ENCODE results near the gene POLR1A. TPM values are rescaled to one million over a fixed set of nuclear protein-coding genes. Genes with fewer than 3 reads are reported as not detected.

POLR1A gene
- total RNA-seq, 4 donors from 2014 or later = 13.3 to 22.4 (median 16.6) TPM

DNA sequence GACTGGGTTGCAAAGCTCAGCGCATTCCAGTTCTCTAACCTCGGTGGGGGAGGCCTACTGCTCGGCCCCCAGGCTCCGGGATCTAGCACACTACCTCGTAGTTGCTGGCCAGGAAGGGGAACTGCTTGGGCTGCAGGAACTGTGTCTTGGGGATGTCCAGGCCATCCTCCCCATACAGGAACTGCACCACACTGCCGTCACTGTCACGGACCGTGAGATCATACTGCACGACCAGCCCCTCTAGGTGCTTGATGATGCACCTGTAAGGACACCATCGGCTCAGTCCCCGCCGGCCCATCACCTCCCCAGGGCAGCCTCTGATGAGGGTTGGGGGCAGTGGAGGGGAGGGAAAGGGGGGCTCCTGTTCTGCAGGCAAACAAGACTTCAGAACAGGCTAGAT lies 61.6 kb downstream of the POLR1A start:
- Histone ChIP-seq H3K27ac (replicated peaks in 1 of 4) (no peak overlapping the region), H3K36me3 (peaks cover 53 to 96% (median 91%) of the 10 kb centered on the region in 4 donors), H3K27me3 (no peaks in the 10 kb centered on the region), H3K4me3 (no peak overlapping the region), H3K4me1 (peaks cover 0 to 16% (median 14%) of the 10 kb centered on the region in 4 donors), H3K9me3 (no peaks in the 10 kb centered on the region)
- no peak for TF ChIP-seq POLR2A (IDR thresholded peaks at IDR 0.05; ENCODE audit: low read depth)
- no peak for TF ChIP-seq EP300 (IDR thresholded peaks at IDR 0.05)
- TF ChIP-seq POLR2AphosphoS5 (IDR thresholded peaks at IDR 0.05) = no peak
- TF ChIP-seq, protein P1, sequence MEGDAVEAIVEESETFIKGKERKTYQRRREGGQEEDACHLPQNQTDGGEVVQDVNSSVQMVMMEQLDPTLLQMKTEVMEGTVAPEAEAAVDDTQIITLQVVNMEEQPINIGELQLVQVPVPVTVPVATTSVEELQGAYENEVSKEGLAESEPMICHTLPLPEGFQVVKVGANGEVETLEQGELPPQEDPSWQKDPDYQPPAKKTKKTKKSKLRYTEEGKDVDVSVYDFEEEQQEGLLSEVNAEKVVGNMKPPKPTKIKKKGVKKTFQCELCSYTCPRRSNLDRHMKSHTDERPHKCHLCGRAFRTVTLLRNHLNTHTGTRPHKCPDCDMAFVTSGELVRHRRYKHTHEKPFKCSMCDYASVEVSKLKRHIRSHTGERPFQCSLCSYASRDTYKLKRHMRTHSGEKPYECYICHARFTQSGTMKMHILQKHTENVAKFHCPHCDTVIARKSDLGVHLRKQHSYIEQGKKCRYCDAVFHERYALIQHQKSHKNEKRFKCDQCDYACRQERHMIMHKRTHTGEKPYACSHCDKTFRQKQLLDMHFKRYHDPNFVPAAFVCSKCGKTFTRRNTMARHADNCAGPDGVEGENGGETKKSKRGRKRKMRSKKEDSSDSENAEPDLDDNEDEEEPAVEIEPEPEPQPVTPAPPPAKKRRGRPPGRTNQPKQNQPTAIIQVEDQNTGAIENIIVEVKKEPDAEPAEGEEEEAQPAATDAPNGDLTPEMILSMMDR (IDR thresholded peaks at IDR 0.05) = no peak
- intact Hi-C loops (cut with DNase I) = no loop called here
- 92% methylated on average over 10 of the region's 12 CpGs for WGBS
- DNase-seq (ENCODE audit: extremely low spot score) = no peak

DNA sequence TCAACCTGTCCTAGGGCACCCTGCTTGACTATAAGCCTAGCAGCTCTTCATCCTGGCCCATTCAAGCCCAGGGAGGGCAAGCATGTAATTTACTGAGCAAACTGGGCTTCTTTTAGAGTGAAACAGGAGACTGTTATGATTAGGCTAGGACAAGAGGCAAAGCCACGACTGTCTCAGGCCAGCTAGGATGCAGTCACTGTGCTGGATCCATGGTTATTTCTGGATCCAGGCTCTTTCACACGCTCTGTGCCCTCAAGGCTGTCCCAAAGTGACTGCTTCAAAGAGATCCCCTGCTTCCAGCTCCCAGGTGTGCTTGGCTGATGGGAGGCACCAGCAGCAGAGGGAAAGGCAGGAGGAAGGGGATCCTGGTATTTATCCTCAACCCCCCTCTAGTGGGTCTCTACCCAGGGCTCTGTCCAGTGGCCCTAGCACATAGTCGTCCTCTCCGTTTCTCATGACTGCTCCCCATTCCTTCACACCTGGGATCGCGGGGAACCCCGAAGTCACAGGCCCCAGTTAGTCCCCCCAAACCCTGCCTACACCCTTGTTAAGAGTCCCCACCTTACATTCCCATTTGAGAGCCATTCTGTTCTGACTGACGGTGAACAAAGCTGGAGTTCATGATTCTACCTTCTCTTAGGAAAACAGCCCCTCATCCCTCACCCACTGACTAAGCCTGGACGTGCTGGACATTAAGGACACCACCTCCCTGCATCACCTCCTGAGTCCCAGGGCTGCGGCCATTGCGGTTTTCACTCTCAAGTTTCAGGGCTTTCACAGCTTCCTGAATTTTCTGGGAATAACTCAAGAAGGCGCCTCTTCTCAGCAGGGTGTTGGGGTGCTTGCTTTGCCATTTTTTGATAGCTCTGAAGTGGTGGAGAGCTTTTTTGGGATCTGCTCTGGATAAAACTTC lies 63.2 kb downstream of the POLR1A start:
- Histone ChIP-seq H3K27me3 (no peaks in the 10 kb centered on the region), H3K9me3 (no peaks in the 10 kb centered on the region), H3K27ac (replicated peaks in 1 of 4) (no peak overlapping the region), H3K36me3 (peaks cover 60 to 91% (median 83%) of the 10 kb centered on the region in 4 donors), H3K4me1 (peaks cover 14 to 22% (median 20%) of the 10 kb centered on the region in 4 donors), H3K4me3 (no peak overlapping the region)
- intact Hi-C loops (cut with DNase I) = no loop called here
- no peak for DNase-seq (ENCODE audit: extremely low spot score)
- TF ChIP-seq EP300 (IDR thresholded peaks at IDR 0.05) (no peak), POLR2AphosphoS5 (IDR thresholded peaks at IDR 0.05) (no peak), POLR2A (IDR thresholded peaks at IDR 0.05; ENCODE audit: low read depth) (no peak)
- TF ChIP-seq, protein P1 (IDR thresholded peaks at IDR 0.05) = no peak
- WGBS = 94% methylated on average over 12 of the region's 12 CpGs

DNA sequence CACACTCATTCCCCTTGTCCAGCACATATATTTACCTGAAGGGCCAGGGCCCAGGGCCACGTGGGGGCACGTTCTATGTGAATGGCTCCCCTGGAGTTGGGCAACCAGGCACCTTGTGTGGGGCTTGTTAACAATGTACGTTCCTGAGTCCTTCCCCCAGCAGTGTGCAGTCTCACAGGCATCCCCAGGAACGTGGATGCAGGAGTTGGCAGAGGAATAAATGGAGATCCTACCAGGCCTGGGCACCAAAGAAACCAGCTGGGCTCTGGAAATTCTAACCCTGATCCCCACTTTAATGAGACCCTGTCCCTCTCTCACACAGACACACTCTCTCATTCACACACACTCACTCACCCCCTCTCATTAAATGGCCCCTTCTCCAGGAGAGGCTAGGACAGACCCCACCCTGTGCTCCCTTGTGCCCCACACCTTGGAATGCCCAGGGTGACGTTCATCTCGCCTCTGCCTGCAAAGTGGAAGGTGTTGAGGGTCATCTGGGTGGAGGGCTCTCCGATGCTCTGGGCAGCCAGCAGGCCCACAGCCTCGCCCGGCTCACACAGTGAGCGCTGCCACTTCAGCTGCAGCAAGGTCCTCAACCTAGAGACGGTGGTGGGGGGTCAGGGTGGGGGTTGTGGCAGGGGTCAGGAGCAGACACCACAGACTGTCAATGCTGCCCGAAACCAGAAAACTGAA lies 65.6 kb downstream of the POLR1A start:
- 93% methylated on average over 7 of the region's 12 CpGs for WGBS
- intact Hi-C loops (cut with DNase I) = no loop called here
- peaks cover 40 to 72% (median 59%) of the 10 kb centered on the region in 4 donors for H3K36me3 ChIP-seq
- H3K4me3 ChIP-seq = no peak overlapping the region
- no peaks in the 10 kb centered on the region for H3K27me3 ChIP-seq
- H3K4me1 ChIP-seq = peaks cover 38 to 46% (median 44%) of the 10 kb centered on the region in 4 donors
- H3K27ac ChIP-seq (replicated peaks in 1 of 4) = no peak overlapping the region
- no peaks in the 10 kb centered on the region for H3K9me3 ChIP-seq
- no peak for TF ChIP-seq POLR2A (IDR thresholded peaks at IDR 0.05; ENCODE audit: low read depth)
- no peak for TF ChIP-seq POLR2AphosphoS5 (IDR thresholded peaks at IDR 0.05)
- TF ChIP-seq, protein P1 (IDR thresholded peaks at IDR 0.05) = no peak
- no peak for TF ChIP-seq EP300 (IDR thresholded peaks at IDR 0.05)
- DNase-seq (ENCODE audit: extremely low spot score) = no peak

DNA sequence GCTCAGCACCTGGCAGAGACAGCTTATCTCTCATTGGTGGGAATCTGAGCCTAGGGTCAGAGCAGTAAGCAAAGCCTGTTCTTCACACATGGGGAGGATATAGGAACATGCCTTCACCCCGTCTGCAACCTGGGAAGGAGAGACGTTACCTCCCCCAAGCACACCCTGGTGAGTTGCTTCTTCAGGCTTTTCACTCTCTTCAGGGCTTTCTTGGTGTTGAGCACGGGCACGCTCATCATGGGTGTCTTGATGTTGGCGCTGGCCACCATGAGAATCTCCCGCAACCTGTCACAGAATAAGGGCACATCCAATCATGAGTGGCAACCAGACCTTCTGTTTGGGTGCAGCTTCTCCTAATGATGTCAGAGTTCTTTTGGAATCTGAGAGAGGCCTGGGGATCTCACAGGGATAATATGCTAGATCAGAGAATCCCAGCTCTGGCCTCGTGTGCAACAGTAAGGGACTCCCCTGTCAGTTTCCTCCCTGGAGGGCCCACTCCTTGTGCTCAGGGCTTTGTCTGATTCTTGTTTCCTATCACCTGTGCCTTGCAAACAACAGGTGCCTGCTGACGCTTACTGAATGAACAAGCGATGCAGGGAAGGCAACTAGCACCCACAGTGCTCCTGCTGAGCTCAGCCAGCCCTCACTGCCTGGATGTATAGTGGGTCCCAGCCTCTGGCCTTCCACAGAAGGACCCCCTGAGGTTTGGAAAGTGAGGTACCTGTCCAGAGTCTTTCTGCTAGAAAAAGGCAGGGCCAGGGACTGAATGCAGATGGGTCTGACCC lies 66.3 kb downstream of the POLR1A start:
- no peak overlapping the region for H3K4me3 ChIP-seq
- peaks cover 45 to 48% (median 46%) of the 10 kb centered on the region in 4 donors for H3K4me1 ChIP-seq
- H3K36me3 ChIP-seq = peaks cover 33 to 71% (median 52%) of the 10 kb centered on the region in 4 donors
- peak overlapping the region in 3 of 4 donors; percentile 80 to 85 (median 81) for H3K27ac ChIP-seq (replicated peaks in 1 of 4)
- no peaks in the 10 kb centered on the region for H3K27me3 ChIP-seq
- TF ChIP-seq, protein P1 (IDR thresholded peaks at IDR 0.05) = no peak
- TF ChIP-seq EP300 (IDR thresholded peaks at IDR 0.05) (no peak), POLR2AphosphoS5 (IDR thresholded peaks at IDR 0.05) (no peak), POLR2A (IDR thresholded peaks at IDR 0.05; ENCODE audit: low read depth) (no peak)
- 98% methylated on average over 6 of the region's 9 CpGs for WGBS
- intact Hi-C loops (cut with DNase I) = no loop called here
- no peak for DNase-seq (ENCODE audit: extremely low spot score)
- no peaks in the 10 kb centered on the region for H3K9me3 ChIP-seq
